Activated CD8-positive, alpha-beta memory T cell treated with anti-CD3 and anti-CD28 coated beads for 48 hours (primary cell): Measurements from ENCODE around the gene PHF11.

Experiments
- DNase-seq, 3 experiments: peaks; one replicate each; pipeline ENCODE4 v3.0.0-alpha.2; 2020; ENCODE audit warnings: low read depth in 2 of 3, low spot score in 2 of 3

Gene PHF11

GRCh38 chr13:49497272-49497671 is 1.5 kb downstream of the PHF11 start:
- no peak for DNase-seq

GRCh38 chr13:49498206-49498605 is 2.5 kb downstream of the PHF11 start:
- DNase-seq, result no peak

- DNase-seq, result no peak
These were observed 4.3 kb downstream of the PHF11 start for GRCh38 chr13:49499889-49500660.

- DNase-seq, result no peak
These were observed 7.2 kb downstream of the PHF11 start for GRCh38 chr13:49502954-49503353.

GRCh38 chr13:49503951-49504350 is 8.2 kb downstream of the PHF11 start:
- DNase-seq, result no peak

- DNase-seq, result no peak
These were observed 16.8 kb downstream of the PHF11 start for GRCh38 chr13:49512578-49512977.

GRCh38 chr13:49516467-49516866 is 20.7 kb downstream of the PHF11 start:
- no peak for DNase-seq

- DNase-seq, result no peak
These were observed 21.7 kb downstream of the PHF11 start for GRCh38 chr13:49517461-49517860.

GRCh38 chr13:49521224-49521623 is 25.5 kb downstream of the PHF11 start:
- DNase-seq, result no peak

- no peak for DNase-seq
These were observed 29.2 kb downstream of the PHF11 start for GRCh38 chr13:49524740-49525501.

GRCh38 chr13:49527123-49527522 is 31.4 kb downstream of the PHF11 start:
- no peak for DNase-seq

GRCh38 chr13:49528161-49528560 is 32.4 kb downstream of the PHF11 start:
- DNase-seq, result no peak

GRCh38 chr13:49530457-49530856 is 34.7 kb downstream of the PHF11 start:
- DNase-seq, result no peak

- DNase-seq, result no peak
These were observed 36.8 kb downstream of the PHF11 start for GRCh38 chr13:49532593-49532992.

GRCh38 chr13:49533011-49533410 is 37.3 kb downstream of the PHF11 start:
- no peak for DNase-seq

- no peak for DNase-seq
These were observed 38.0 kb downstream of the PHF11 start for GRCh38 chr13:49533591-49534269.

- no peak for DNase-seq
These were observed 40.6 kb downstream of the PHF11 start for GRCh38 chr13:49536144-49536873.

GRCh38 chr13:49538404-49538803 is 42.7 kb downstream of the PHF11 start:
- DNase-seq, result no peak

GRCh38 chr13:49539313-49539712 is 43.6 kb downstream of the PHF11 start:
- no peak for DNase-seq

- no peak for DNase-seq
These were observed 44.0 kb downstream of the PHF11 start for GRCh38 chr13:49539746-49540145.

GRCh38 chr13:49540552-49540951 is 44.8 kb downstream of the PHF11 start:
- no peak for DNase-seq
